HT-29 (cell line): Measurements from ENCODE around the gene IFITM1. TPM values are rescaled to one million over a fixed set of nuclear protein-coding genes. Genes with fewer than 3 reads are reported as not detected.
"Not testable (repeated sequence)": the region's sequence is repeated elsewhere in the genome, so short reads cannot be mapped to it uniquely, and the experiment has no call there.

Experiments
- DNase-seq: peaks from one replicate; pipeline ENCODE4 v3.0.0-alpha.2; 2015; ENCODE audit warnings: low spot score
- total RNA-seq: library from RNA; depleted of rRNA; stranded (reverse); fragments of >200 nt; shearing (Covaris generic); gene quantifications from 2 replicates; pipeline ENCODE4 v1.2.3, GENCODE V29; 2014

The IFITM1 gene
- total RNA-seq, 1 experiment from 2014 or later, result 6.8 TPM

DNA sequence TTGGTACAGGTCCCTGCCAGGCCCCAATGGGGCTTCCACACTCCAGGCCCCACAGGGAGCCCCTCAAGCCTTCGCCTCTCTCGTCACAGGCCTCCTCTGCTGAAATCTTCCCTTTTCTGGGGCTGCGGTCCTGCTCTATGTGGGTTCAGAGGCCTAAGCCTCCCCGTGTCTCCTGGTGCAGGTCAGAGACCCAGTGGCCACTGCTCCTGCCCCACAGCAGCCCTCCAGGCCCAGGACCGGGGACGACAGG, 12.7 kb downstream of the IFITM1 start:
- DNase-seq, result no peak

DNA sequence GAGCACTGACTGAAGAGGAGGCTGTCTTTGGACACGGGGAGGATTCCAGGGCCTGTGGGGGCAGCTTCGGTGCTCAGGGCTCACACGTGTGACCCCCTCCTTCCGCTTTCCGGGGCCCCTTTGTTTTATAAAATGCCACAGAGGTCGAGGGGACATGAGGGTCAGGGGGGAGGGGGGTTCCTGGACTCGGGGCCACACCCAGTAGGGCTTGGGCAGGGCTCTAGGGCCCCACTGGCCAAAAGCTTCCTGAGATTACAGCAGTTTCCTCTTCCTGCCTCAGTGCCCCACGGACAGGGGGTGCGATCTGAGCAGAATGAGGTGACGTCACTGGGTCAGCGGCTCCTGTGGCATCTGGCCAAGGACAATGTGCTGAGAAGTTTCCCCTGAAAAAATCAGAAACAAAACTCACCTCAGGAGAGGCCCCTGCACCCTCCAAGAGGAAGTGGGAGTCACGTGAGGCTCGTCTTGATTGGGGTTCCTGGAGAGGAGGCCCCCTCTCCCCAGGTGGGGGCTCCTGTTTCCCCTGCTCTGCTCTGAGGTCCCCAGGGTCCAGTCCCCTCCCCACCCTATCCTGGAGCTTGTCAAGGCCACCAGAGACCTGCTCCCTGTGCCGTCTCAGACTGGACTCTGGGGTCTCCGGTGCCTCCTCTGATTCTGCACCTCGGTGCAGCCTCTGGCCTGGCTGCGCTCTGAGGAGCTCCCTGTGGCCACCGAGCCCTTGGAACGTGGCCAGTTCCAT, 13.2 kb downstream of the IFITM1 start:
- no peak for DNase-seq

DNA sequence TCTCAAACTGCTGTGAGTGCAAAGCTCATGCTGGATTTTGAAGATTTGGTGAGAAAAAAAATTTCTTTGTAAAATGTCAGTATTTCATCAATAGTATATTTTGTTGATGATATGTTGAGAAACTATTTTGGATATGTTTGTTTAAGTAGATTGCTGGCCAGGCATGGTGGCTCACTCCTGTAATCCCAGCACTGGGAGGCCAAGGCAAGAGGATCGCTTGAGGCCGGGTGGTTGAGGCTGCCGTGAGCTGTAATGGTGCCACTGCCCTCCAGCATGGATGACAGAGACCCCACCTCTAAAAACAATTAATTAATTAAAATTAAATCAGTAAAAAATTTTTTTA, 13.7 kb downstream of the IFITM1 start:
- no peak for DNase-seq

DNA sequence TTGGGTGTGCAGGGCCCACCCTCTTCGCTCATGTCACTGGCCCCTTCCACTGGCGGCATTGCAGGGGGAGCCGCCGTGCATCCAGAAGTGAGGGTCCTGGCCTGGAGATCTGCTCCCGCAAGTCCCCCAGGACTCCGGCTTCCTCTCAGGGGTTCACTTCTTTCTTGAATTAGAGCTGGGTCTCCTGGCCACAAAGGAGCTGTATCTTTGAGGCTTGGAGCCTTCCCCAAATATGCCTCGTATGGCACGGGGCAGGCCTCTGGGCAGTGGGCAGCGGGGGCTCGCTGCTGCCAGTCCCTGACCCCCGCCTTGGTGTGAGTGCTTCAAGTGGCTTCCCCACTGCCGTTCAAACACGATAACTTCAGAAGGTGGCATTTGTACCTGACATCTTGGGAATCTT, 14.2 kb downstream of the IFITM1 start:
- no peak for DNase-seq

- DNase-seq, result not testable (repeated sequence)
These were observed 14.8 kb downstream of the IFITM1 start for GRCh38 chr11:328516-329100.

DNA sequence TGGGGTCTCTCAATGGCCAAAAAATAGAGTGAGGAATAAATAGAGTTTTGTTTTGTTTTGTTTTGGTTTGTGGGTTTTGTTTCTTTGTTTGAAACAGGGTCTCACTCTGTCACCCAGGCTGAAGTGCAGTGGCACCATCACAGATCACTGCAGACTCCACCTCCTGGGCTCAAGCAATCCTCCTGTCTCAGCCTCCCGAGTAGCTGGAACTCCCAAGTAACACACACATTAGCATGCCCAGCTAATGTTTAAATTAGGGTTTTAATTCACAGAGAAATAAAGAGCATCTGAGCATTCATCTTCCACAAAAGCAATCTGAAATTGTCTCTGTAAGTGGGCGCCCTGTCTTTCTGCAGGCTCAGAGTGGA, 16.0 kb downstream of the IFITM1 start:
- DNase-seq, result no peak

DNA sequence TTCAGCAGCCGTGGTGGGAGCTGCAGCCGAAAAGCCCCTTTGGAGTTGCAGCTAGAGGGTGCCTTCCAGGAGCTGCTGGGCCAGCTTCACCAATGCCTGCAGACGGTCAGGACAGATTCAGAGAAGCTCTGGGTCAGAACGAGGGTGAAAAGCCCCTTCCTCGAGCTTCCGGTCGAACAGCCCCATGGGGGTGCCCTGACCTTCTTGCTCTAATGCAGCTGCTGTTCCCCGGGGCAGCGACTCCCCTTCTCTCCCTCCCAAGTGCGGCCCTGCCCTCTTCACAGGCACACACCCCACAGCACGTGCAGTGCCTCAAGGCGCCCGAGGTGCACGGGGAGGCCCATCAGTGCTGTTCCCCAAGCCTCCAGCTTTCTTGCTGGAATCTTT, 16.5 kb downstream of the IFITM1 start:
- DNase-seq, result no peak

DNA sequence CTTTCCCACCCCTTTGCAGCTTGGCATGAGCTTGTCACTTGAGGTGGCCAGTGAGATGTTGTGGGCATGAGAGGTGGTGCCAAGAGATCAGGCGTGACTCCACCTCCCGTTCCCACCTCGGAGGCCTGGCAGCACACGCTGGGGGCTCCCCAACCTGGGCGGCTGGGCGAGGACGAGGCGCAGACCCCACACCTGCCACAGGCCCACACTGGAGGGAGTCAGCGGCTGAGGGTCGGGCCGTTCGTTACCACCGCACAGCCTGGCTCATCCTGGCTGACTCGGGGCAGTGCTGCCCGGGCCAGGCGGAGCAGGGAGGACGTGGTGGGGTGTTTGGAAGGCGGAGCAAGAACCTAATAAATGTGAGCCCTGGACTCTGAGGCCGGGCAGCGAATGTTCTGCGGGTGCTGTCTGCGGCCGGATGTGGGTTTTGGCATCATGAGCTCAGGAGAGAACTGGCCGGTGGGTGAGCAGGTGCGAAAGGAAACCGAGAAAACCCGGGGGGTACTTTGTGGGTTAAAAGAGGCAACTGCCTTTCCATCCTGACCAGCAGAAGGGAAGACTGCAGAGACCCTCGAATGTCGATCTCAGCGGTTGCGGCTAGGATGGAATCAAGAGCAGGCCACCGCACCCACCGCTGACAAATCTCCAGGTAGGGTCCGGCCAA, 17.0 kb downstream of the IFITM1 start:
- DNase-seq, result no peak

DNA sequence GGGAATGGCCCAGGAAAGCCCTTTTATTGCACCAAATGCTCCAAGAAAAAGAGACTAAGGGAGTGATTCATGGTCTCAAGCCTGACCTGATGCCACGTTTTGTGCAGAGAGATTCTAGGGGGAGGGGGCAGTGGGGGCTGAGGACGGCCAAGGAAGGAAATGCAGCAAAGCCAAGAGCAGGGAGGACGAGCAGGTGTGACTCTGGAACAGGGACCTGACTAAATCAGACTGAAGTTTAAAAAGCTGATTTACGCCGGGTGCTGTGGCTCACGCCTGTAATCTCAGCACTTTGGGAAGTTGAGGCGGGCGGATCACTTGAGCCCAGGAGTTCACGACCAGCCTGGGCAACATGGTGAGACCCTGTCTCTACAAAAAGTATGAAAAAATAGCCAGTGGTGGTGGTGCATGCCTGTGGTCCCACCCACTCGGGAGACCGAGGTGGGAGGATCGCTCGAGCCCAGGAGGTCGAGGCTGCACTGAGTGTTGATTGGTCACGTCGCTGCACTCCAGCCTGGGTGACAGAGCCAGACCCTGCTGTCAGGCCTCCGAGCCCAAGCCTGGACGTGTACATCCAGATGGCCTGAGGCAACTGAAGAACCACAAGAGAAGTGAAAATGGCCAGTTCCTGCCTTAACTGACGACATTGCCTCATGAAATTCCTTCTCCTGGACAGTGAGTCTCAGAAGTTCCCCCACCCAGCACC, 17.7 kb downstream of the IFITM1 start:
- DNase-seq, result no peak

- DNase-seq, result no peak
These were observed 19.0 kb downstream of the IFITM1 start for GRCh38 chr11:332651-333480.

GRCh38 chr11:333616-334263, 19.9 kb downstream of the IFITM1 start:
- DNase-seq, result not testable (repeated sequence)

DNA sequence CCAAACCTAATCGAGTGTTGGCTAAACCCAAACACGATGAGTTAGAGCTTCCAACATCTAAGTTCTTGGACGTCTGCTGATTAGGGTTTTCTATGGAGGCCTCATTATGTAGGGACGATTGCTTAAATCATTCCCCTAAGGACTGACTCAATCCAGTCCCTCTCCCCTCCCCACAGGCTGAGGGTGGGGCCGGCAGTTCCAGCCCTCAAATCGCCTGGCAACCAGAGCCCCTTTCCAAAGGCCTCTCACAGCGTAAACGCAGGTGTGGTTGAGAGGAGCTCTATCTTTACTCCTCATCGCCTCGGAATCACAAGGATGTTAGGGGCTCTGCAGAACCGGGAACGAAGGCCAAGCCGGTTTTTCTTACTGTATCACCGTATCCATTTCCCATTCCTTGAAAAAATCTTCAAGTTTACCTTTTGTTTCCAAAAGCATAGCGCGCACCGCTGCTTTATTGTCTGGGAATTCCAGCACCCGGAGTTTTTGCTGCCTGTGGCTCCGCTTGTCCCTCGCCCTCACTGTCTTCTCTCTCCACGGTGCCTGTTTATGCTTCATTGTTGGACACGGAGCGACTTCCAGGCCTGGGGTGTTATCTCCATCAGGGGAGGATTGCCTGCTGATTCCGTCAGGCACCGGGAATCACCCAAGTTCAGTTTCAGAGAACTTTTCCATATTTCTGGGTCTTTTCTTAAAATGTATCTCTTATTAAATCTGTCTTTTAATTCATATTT, 20.6 kb downstream of the IFITM1 start:
- no peak for DNase-seq

GRCh38 chr11:335779-336658, 22.2 kb downstream of the IFITM1 start:
- no peak for DNase-seq

DNA sequence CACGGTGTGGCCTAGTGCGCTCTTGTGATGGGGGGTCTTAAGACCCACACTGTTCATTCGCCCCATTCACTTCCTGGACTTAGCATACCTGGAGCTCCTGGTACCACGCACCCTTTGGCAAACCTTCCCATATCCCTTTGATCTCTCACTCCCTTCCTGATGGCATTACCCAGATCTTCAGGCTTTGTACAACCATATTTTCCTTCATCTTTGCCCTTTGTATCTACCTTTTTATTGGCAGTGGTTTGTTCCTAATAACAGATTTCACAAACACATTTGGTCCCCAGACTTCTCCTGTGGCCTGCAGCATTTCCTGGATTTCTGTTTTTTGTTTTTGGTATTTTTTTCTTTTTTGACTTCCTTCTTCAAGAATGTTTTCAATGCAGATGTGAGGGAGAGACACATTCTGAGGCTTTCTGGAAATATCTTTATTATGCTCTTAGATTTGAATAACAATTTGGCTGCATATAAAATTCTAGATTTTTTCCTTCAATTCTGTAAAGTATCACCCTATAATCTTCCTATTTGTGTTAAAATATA, 22.9 kb downstream of the IFITM1 start:
- DNase-seq, result no peak

DNA sequence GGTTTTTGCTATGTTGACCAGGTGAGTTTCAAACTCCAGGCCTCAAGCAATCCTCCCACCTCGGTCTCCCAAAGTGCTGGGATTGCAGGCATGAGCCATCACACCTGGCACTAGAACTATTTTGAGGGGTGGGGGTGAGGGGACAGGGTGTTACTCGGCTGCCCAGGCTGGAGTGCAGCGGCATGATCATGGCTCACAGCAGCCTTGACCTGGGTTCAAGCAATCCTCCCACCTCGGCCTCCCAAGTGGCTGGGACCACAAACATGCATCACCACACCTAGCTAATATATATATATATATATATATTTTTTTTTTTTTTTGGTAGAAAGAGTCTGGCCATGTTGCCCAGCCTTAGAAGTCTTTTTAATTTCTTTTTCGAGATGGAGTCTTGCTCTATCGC, 23.9 kb downstream of the IFITM1 start:
- no peak for DNase-seq

DNA sequence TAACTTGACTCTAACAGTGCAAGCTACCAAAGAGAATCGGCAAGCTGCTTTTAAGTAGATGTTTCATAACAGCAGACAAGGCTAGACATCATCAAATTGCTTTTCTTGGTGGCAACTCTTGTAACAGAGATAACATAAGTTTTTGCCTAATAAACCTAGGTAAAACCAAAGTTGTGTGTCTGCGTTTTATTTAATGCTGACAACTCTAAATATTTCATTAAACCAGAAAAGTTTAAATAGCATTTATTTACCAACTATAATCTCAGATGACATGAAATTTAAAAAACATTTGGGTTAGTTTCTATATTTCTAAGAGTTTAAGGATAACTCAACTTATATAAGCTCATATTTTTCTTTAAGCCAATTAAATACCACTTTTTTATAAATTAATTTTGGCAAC, 26.1 kb downstream of the IFITM1 start:
- DNase-seq, result no peak

GRCh38 chr11:340539-341512, 27.0 kb downstream of the IFITM1 start:
- DNase-seq, result no peak

- no peak for DNase-seq
These were observed 28.5 kb downstream of the IFITM1 start for GRCh38 chr11:342328-342727.
